ENCODE measurements around the gene MC3R. TPM values are rescaled to one million over a fixed set of nuclear protein-coding genes. Genes with fewer than 3 reads are reported as not detected.

The MC3R gene
- total RNA-seq, 1 experiment from 2014 or later = not detected

GRCh38 chr20:56289652-56290051, 41.1 kb downstream of the MC3R start:
- Histone ChIP-seq H3K4me3 (replicated peaks in 1 of 2; ENCODE audit: low read depth in 1 of 2, low read length in 2 of 2) (no peak overlapping the region), H3K79me2 (ENCODE audit: insufficient read depth, low read length) (no peaks in the 10 kb centered on the region), H2AFZ (ENCODE audit: low read depth, low read length, poor library complexity, severe bottlenecking) (no peak overlapping the region), H3K27me3 (ENCODE audit: insufficient read depth, low read length) (peaks cover 13% of the 10 kb centered on the region; the same call in 1 of the 2 replicates), H3K4me2 (ENCODE audit: low read length) (no peak overlapping the region), H3K9ac (ENCODE audit: low read length) (no peak overlapping the region), H3K9me3 (ENCODE audit: control insufficient read depth in 1 of 2, insufficient read depth in 1 of 2, low read depth in 1 of 2, low read length in 2 of 2) (no peaks in the 10 kb centered on the region), H3K36me3 (ENCODE audit: control insufficient read depth in 1 of 2, insufficient read depth in 2 of 2, low read length in 2 of 2) (no peaks in the 10 kb centered on the region), H4K20me1 (ENCODE audit: insufficient read depth) (no peaks in the 10 kb centered on the region), H3K4me1 (ENCODE audit: control insufficient read depth in 1 of 2, insufficient read depth in 2 of 2, low read length in 2 of 2) (no peaks in the 10 kb centered on the region), H3K9me2 (ENCODE audit: insufficient read depth) (no peaks in the 10 kb centered on the region), H3K27ac (ENCODE audit: low read depth, low read length) (no peak overlapping the region)
- RAD21 ChIA-PET (ENCODE audit: low non-redundant PET in 1 of 2, low total read pairs in 2 of 2, uncharacterized antibody in 2 of 2, unreplicated experiment in 2 of 2) = no interaction called here
- CTCF ChIA-PET = no interaction called here
- intact Hi-C loops (cut with micrococcal nuclease) = no loop called here
- BruUV-seq (replicated peaks) = no TSS peak
- DNase-seq (ENCODE audit: low read depth, low spot score) (no peak), ATAC-seq (no peak)
- TF ChIP-seq SP1 (IDR thresholded peaks at IDR 0.05; ENCODE audit: low read depth) = no peak
- TF ChIP-seq YY1 (IDR thresholded peaks at IDR 0.05; ENCODE audit: extremely low read depth, insufficient replicate concordance, low read depth, low read length) = no peak
- no peak for TF ChIP-seq EZH2 (IDR thresholded peaks at IDR 0.05)
- TF ChIP-seq, protein P1, sequence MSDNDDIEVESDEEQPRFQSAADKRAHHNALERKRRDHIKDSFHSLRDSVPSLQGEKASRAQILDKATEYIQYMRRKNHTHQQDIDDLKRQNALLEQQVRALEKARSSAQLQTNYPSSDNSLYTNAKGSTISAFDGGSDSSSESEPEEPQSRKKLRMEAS (IDR thresholded peaks at IDR 0.05) = no peak
- TF ChIP-seq ELF1 (IDR thresholded peaks at IDR 0.05; ENCODE audit: borderline replicate concordance, low read depth) = no peak
- TF ChIP-seq CTCF (IDR thresholded peaks at IDR 0.05 in 2 of 3, conservative IDR thresholded peaks at IDR 0.05 in 1 of 3; ENCODE audit: borderline replicate concordance in 1 of 3, insufficient read depth in 1 of 3, low read depth in 2 of 3, low read length in 2 of 3) = no peak
- TF ChIP-seq TCF7L2 (IDR thresholded peaks at IDR 0.05; ENCODE audit: borderline replicate concordance, extremely low read depth, insufficient read depth, insufficient read length) = no peak
- no peak for TF ChIP-seq EGR1 (IDR thresholded peaks at IDR 0.05; ENCODE audit: low read depth)
- TF ChIP-seq ZFX (IDR thresholded peaks at IDR 0.05) = no peak
- TF ChIP-seq, protein P2, sequence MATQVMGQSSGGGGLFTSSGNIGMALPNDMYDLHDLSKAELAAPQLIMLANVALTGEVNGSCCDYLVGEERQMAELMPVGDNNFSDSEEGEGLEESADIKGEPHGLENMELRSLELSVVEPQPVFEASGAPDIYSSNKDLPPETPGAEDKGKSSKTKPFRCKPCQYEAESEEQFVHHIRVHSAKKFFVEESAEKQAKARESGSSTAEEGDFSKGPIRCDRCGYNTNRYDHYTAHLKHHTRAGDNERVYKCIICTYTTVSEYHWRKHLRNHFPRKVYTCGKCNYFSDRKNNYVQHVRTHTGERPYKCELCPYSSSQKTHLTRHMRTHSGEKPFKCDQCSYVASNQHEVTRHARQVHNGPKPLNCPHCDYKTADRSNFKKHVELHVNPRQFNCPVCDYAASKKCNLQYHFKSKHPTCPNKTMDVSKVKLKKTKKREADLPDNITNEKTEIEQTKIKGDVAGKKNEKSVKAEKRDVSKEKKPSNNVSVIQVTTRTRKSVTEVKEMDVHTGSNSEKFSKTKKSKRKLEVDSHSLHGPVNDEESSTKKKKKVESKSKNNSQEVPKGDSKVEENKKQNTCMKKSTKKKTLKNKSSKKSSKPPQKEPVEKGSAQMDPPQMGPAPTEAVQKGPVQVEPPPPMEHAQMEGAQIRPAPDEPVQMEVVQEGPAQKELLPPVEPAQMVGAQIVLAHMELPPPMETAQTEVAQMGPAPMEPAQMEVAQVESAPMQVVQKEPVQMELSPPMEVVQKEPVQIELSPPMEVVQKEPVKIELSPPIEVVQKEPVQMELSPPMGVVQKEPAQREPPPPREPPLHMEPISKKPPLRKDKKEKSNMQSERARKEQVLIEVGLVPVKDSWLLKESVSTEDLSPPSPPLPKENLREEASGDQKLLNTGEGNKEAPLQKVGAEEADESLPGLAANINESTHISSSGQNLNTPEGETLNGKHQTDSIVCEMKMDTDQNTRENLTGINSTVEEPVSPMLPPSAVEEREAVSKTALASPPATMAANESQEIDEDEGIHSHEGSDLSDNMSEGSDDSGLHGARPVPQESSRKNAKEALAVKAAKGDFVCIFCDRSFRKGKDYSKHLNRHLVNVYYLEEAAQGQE (IDR thresholded peaks at IDR 0.05; ENCODE audit: low read depth) = no peak
- TF ChIP-seq POLR2AphosphoS5 (IDR thresholded peaks at IDR 0.05; ENCODE audit: low read depth, low read length) = no peak
- no peak for TF ChIP-seq CBX3 (IDR thresholded peaks at IDR 0.05; ENCODE audit: low read depth)
- POLR2A ChIA-PET = no interaction called here
